GM21619 (cell line): ENCODE results near the gene SMARCE1.

Experiments used
- ATAC-seq: cut with Tn5 transposase; IDR thresholded peaks from one replicate; pipeline ENCODE4 v1.9.1; 2021; ENCODE audit not compliant: unreplicated experiment

SMARCE1 gene

DNA sequence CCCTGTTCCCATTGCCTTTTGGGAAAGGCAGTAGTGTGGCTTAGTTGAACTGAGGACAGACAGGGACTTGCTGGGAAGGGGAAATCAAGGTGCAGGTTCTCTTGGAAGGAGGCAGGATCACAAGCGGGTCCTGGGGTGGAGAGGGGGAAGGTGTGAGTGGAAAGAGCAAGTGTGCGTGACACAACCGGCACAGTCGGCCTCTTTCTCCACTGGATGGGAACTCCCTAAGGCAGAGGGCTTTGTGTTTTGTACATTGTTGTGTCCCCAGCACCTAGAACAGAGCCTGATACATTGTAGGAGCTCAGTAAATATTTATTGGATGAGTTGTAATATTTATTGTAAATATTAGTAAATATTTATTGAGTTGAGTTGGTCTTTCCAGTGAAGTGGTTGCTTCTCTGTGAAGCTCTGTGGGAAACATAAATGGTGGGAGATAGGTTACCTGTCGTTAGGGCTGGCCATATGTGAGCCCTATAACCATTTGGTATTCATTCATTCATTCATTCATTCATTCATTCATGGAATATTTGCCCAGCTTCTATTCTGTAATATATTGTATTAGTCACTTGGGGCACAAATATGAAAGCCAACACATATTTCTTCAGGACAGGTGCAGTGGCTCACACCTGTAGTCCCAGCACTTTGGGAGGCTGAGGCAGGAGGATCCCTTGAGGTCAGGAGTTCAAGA lies 34.0 kb downstream of the SMARCE1 start:
- ATAC-seq: no peak

GRCh38 chr17:40612599-40613244 lies 34.9 kb downstream of the SMARCE1 start:
- no peak for ATAC-seq

- no peak for ATAC-seq
Observed at GRCh38 chr17:40611840-40612474, 35.7 kb downstream of the SMARCE1 start.

DNA sequence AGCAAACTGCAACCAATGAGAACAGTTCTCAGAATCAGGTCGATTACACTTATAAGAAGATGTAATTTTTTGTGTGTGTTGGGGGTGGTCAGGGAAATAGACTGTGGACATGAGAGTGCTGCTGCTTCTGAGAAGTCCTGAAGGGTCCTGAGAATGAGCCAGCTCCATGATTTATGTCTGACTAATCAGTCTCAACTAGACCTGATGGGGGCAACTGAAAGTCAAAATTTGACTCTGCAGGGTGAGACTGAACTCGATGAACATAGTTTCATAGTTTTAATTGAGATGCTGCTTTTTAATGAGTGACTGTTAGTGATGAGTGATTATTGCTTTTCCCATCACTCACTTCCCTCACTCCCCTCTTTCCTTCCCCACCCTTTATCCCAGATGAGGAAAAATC lies 37.3 kb downstream of the SMARCE1 start:
- no peak for ATAC-seq

DNA sequence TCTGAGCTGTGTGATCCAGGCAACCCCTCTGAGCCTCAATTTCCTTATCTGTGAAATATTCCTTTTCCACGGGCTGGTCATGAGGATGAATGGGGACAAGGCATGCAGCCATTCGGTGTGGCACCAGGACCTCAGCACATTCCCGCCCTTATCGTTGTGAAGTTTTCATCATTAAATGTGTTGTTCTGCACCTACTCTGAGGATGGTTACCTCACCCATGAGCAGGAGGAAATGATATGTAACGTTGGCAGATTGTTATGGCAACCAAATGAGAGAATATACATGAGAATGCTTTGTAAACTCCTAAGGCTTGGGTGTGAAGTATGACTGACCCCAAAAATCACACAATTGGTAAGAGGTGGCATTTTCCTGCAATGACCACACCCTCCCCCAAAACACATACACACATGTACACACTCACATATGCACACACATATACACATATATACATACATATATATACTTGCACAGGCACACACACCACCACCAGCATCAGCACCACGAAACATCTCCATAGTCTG lies 39.5 kb downstream of the SMARCE1 start:
- ATAC-seq: no peak

GRCh38 chr17:40607641-40608040 lies 40.0 kb downstream of the SMARCE1 start:
- ATAC-seq: no peak

GRCh38 chr17:40606548-40607353 lies 40.9 kb downstream of the SMARCE1 start:
- ATAC-seq: no peak

DNA sequence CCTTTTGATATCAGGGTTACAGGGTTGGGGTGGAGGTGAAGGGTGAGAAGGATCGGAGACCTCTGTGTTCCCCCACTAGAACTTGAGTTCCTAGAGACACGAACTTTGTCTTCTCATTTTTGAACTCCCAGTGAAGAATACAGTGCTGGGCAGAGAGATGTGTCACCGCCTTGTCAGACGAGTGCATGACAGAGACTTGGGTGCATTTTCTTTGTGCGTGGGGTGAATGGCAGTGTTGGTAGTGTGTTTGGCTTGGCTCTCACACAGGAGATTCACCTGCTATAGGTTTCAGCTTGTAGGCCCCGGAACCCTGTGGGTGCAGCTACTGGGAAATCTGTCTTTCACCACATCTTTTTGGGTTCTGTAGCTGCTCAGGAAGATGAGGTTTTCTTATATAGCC lies 42.3 kb downstream of the SMARCE1 start:
- no peak for ATAC-seq

DNA sequence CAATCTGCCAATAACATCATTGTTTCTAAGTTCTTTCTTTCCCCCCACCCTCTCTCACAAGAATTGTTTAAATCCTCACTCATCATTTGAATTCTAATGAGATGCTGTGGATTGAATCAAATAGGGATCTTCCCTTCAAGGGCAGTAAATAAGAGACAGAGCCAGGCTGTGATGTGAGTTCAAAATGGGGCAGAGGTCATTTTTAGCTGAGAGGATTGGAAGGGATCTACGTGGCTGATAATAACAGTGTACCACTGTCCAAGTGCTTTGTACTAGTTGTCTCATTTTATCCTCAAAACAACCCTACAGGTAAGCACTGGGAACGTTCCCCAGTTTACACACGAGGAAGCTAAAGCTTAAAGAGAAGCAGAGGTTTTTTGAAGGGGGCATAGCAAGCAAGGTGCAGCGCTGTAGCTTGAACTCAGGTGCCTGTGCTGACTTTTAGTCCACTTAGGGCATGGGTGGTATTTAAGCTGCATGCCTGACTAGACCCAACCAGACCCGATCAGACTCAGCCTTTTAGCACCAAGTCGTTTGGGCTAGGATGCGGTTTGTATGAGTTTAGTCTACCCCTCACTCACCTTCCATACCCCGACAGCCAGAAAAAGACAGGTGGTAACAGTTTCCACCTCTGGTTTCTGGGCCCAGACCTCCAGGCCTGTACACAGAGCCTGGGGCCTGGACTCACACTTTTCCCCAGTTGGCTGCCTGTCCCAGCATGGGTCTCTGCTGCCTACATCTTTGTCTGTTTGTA lies 43.1 kb downstream of the SMARCE1 start:
- ATAC-seq: no peak

GRCh38 chr17:40602445-40603443 lies 44.9 kb downstream of the SMARCE1 start:
- no peak for ATAC-seq

- no peak for ATAC-seq
Observed at GRCh38 chr17:40600486-40601046, 47.1 kb downstream of the SMARCE1 start.

- ATAC-seq: no peak
Observed at GRCh38 chr17:40599468-40599763, 48.2 kb downstream of the SMARCE1 start.

GRCh38 chr17:40598619-40599467 lies 48.8 kb downstream of the SMARCE1 start:
- ATAC-seq: peak; percentile 67

GRCh38 chr17:40598301-40598618 lies 49.4 kb downstream of the SMARCE1 start:
- no peak for ATAC-seq

DNA sequence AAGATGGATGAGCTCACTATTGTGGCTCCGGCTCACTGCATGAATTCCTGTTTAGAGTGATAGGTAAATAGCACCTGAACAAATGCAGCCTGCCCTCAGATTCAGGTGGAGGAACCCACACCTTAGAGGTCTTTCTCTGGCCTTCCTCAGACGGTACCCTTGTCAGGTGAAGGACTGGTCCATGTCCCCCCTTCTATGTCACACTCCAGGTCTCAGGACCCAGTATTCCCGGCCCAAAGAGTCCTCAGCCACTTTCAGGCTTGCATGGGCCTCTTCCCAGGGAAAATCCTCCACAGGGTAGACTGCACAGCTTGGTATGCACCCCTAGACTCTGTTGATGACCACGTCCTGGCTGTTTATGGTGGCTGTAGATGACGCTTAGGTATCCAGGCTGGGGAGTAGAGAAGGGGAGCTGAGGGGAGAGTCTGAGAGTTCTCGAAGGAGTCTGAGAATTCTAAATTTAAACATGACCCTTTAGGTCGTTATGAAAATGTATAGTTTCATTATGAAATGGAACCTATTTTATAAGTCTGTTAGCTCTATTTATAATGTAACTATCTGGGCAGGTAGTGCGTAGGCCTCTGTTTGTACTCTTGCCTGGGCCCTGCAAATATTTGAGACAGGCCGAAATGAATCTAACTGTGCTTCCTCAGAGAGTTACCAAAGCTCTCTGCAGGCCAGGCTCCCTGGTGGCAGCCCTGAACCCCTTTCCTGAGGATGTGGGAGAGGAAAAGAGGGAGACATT lies 49.9 kb downstream of the SMARCE1 start:
- ATAC-seq: no peak

DNA sequence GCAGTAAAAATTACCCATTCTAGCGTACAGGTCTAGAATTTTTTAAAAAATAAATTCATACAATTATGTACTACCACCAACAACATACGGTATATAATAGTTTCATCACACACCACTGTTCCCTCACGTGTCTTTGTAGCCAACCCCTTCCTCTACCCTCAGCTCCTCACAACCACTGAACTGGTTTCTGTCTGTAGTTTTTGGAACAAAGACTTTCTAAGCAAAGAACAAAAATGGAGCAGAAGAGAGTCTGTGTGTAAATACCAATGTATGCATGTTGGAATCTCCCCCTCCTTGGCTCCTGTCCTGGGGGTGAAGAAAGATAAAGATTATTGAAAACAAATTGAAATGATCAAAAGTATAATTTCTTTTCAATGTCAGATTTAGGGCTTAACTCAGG lies 50.5 kb downstream of the SMARCE1 start:
- ATAC-seq: no peak

- no peak for ATAC-seq
Observed at GRCh38 chr17:40596261-40596919, 51.2 kb downstream of the SMARCE1 start.
